IPS DF 6.9 (cell line): ENCODE results near the gene NDUFAB1.

Source experiments
- DNase-seq: peaks from one replicate; pipeline ENCODE4 v3.0.0-alpha.2; 2013; ENCODE audit warnings: low read depth, low spot score
- H3K27ac ChIP-seq: one replicate; pipeline ENCODE4 v1.5.1; 2013; ENCODE audit warnings: low read length, control low read depth
- H3K27me3 ChIP-seq: 2 replicates; pipeline ENCODE4 v1.6.1; 2013; ENCODE audit warnings: mild to moderate bottlenecking, low read length; ENCODE audit not compliant: control insufficient read depth, insufficient read depth
- H3K36me3 ChIP-seq: 2 replicates; pipeline ENCODE4 v1.6.1; 2013; ENCODE audit warnings: low read length; ENCODE audit not compliant: control insufficient read depth, insufficient read depth
- H3K4me1 ChIP-seq: 2 replicates; pipeline ENCODE4 v1.6.1; 2013; ENCODE audit warnings: low read length; ENCODE audit not compliant: control insufficient read depth, insufficient read depth
- H3K4me3 ChIP-seq: 2 replicates; pipeline ENCODE4 v1.5.1; 2013; ENCODE audit warnings: mild to moderate bottlenecking, low read length
- H3K9me3 ChIP-seq: 2 replicates; pipeline ENCODE4 v1.6.1; 2013; ENCODE audit warnings: low read length, inconsistent platforms; ENCODE audit not compliant: control insufficient read depth, insufficient read depth
- WGBS: extraction: QIAGEN DNeasy Blood & Tissue Kit; methylation state at CpG from one replicate; pipeline ENCODE4 v1.1.7; 2013; ENCODE audit warnings: mixed read lengths, missing lambda C conversion rate; ENCODE audit not compliant: insufficient read length, insufficient coverage; 5-methylcytosine and 5-hydroxymethylcytosine counted together

NDUFAB1 gene

DNA sequence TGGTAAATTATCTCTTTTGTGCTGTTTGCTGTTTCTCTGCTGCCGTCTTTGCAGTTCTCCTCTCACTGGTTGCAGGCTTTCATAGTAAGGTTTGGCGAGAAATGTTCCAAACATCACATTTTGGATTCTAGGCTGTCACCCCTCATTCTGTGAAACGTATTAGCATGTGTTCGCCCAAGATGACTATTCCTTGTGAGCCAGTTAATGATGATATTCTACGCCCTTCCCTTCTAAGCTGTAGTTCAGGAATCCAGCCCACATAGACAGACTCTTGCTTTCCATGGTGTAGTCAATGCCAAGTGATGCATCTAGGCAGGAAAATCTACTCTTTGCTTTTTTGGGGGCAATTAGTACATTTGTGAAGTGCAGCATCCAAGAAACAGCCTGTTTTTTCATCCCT lies 24.2 kb downstream of the NDUFAB1 start:
- peaks cover 14% of the 10 kb centered on the region; the same call in 1 of the 2 replicates for H3K36me3 ChIP-seq
- no peaks in the 10 kb centered on the region for H3K9me3 ChIP-seq

DNA sequence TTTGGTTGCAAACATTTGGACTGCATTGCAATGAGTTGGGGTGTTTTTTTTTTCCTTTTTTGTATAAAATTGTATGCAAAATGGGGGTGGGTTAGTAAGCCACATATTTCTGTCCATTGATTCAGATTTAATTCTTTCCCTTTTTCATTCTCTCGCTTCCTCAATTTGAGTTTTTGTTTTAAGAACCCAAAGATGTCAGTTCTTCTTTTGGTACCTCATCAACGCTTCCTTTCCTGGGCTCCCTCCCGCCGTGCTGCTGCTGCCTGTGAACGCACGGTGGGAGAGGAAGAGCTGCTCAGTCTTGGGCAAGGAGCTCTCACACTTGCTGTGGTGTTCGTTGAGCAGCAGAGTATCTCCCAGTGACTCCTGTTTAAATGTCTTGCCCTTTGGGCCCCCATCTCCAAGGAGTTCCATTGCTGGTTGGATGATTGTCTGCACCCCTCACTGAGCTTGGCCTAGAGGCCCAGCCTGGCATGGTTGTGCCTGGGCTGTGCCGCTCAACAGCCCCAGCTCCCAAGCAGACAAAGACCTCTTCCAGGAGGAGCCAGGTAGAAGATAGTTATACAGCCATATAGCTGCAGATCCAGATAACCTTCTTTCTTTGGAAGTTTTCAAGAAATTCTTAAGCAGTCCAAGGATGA lies 25.0 kb downstream of the NDUFAB1 start:
- Histone ChIP-seq H3K27ac (no peak overlapping the region), H3K9me3 (no peaks in the 10 kb centered on the region), H3K27me3 (no peaks in the 10 kb centered on the region), H3K36me3 (peaks cover 18% of the 10 kb centered on the region), H3K4me1 (no peaks in the 10 kb centered on the region), H3K4me3 (no peak overlapping the region)
- DNase-seq = no peak
- WGBS = no CpG with 5 or more reads among the region's 8 CpGs

More for the DNA sequence above, 24.2 kb downstream of the NDUFAB1 start:
- no peak overlapping the region for H3K4me3 ChIP-seq
- WGBS = no CpG with 5 or more reads among the region's 5 CpGs
- no peaks in the 10 kb centered on the region for H3K27me3 ChIP-seq
- no peak for DNase-seq
- no peak overlapping the region for H3K27ac ChIP-seq
- H3K4me1 ChIP-seq = no peaks in the 10 kb centered on the region

- Histone ChIP-seq H3K4me1 (no peaks in the 10 kb centered on the region), H3K4me3 (no peak overlapping the region)
Measured at GRCh38 chr16:23567602-23568001, 28.5 kb downstream of the NDUFAB1 start.

DNA sequence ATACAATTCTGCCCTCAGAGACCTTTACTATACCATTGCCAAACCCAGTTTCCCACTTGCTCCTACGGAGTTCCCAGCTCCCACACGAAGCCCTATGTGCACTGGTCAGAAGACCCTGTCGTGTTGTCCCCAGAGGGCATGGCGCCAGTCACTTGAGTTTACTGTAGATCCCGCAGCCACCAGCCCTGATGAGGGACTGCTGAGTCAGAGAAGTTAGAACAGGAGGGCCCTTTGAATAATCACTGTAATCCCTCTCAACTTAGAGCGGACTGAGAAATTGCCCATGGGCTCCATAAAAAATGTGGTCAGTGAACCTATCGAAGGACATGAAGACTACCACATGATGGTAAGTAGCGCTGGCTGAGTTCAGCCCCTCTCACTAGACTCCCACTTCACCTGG lies 29.4 kb downstream of the NDUFAB1 start:
- WGBS = no CpG with 5 or more reads among the region's 8 CpGs
- Histone ChIP-seq H3K27ac (no peak overlapping the region), H3K36me3 (peaks cover 43% of the 10 kb centered on the region), H3K9me3 (no peaks in the 10 kb centered on the region), H3K4me3 (no peak overlapping the region), H3K27me3 (no peaks in the 10 kb centered on the region), H3K4me1 (no peaks in the 10 kb centered on the region)
- no peak for DNase-seq

More at GRCh38 chr16:23567602-23568001, 28.5 kb downstream of the NDUFAB1 start:
- no CpG with 5 or more reads among the region's 3 CpGs for WGBS
- Histone ChIP-seq H3K27me3 (no peaks in the 10 kb centered on the region), H3K9me3 (no peaks in the 10 kb centered on the region), H3K27ac (no peak overlapping the region), H3K36me3 (peaks cover 37% of the 10 kb centered on the region)
- DNase-seq = no peak

- Histone ChIP-seq H3K27ac (no peak overlapping the region), H3K27me3 (no peaks in the 10 kb centered on the region), H3K4me1 (no peaks in the 10 kb centered on the region), H3K4me3 (no peak overlapping the region), H3K36me3 (peaks cover 40% of the 10 kb centered on the region), H3K9me3 (no peaks in the 10 kb centered on the region)
- no CpG with 5 or more reads among the region's 9 CpGs for WGBS
- DNase-seq = no peak
Measured at GRCh38 chr16:23564575-23565363, 31.3 kb downstream of the NDUFAB1 start.

- Histone ChIP-seq H3K36me3 (peaks cover 40% of the 10 kb centered on the region), H3K4me3 (no peak overlapping the region), H3K27ac (no peak overlapping the region), H3K4me1 (no peaks in the 10 kb centered on the region), H3K9me3 (no peaks in the 10 kb centered on the region), H3K27me3 (no peaks in the 10 kb centered on the region)
- DNase-seq = no peak
- no CpG with 5 or more reads among the region's 6 CpGs for WGBS
Measured at GRCh38 chr16:23563186-23563585, 32.9 kb downstream of the NDUFAB1 start.

GRCh38 chr16:23562505-23562904 lies 33.6 kb downstream of the NDUFAB1 start:
- Histone ChIP-seq H3K27ac (no peak overlapping the region), H3K9me3 (no peaks in the 10 kb centered on the region), H3K36me3 (peaks cover 38% of the 10 kb centered on the region), H3K4me3 (no peak overlapping the region), H3K4me1 (no peaks in the 10 kb centered on the region), H3K27me3 (no peaks in the 10 kb centered on the region)
- WGBS = no CpG with 5 or more reads among the region's 13 CpGs
- no peak for DNase-seq

GRCh38 chr16:23561586-23561985 lies 34.5 kb downstream of the NDUFAB1 start:
- WGBS = no CpG with 5 or more reads among the region's 5 CpGs
- Histone ChIP-seq H3K36me3 (peaks cover 33% of the 10 kb centered on the region), H3K4me1 (no peaks in the 10 kb centered on the region)

GRCh38 chr16:23557779-23558702 lies 38.1 kb downstream of the NDUFAB1 start:
- Histone ChIP-seq H3K9me3 (no peaks in the 10 kb centered on the region), H3K4me1 (no peaks in the 10 kb centered on the region), H3K27me3 (no peaks in the 10 kb centered on the region), H3K36me3 (peaks cover 14% of the 10 kb centered on the region), H3K27ac (no peak overlapping the region), H3K4me3 (peak overlapping the region; percentile 92)
- WGBS = no CpG with 5 or more reads among the region's 60 CpGs
- no peak for DNase-seq

More at GRCh38 chr16:23561586-23561985, 34.5 kb downstream of the NDUFAB1 start:
- no peak for DNase-seq
- Histone ChIP-seq H3K9me3 (no peaks in the 10 kb centered on the region), H3K27ac (no peak overlapping the region), H3K27me3 (no peaks in the 10 kb centered on the region), H3K4me3 (no peak overlapping the region)
